IPS DF 6.9 (cell line): Measurements from ENCODE around the gene KIF1A.

Source experiments
- DNase-seq: peaks from one replicate; pipeline ENCODE4 v3.0.0-alpha.2; 2013; ENCODE audit warnings: low read depth, low spot score
- H3K27ac ChIP-seq: one replicate; pipeline ENCODE4 v1.5.1; 2013; ENCODE audit warnings: low read length, control low read depth
- H3K27me3 ChIP-seq: 2 replicates; pipeline ENCODE4 v1.6.1; 2013; ENCODE audit warnings: mild to moderate bottlenecking, low read length; ENCODE audit not compliant: control insufficient read depth, insufficient read depth
- H3K36me3 ChIP-seq: 2 replicates; pipeline ENCODE4 v1.6.1; 2013; ENCODE audit warnings: low read length; ENCODE audit not compliant: control insufficient read depth, insufficient read depth
- H3K4me1 ChIP-seq: 2 replicates; pipeline ENCODE4 v1.6.1; 2013; ENCODE audit warnings: low read length; ENCODE audit not compliant: control insufficient read depth, insufficient read depth
- H3K4me3 ChIP-seq: 2 replicates; pipeline ENCODE4 v1.5.1; 2013; ENCODE audit warnings: mild to moderate bottlenecking, low read length
- H3K9me3 ChIP-seq: 2 replicates; pipeline ENCODE4 v1.6.1; 2013; ENCODE audit warnings: low read length, inconsistent platforms; ENCODE audit not compliant: control insufficient read depth, insufficient read depth
- WGBS: extraction: QIAGEN DNeasy Blood & Tissue Kit; methylation state at CpG from one replicate; pipeline ENCODE4 v1.1.7; 2013; ENCODE audit warnings: mixed read lengths, missing lambda C conversion rate; ENCODE audit not compliant: insufficient read length, insufficient coverage; 5-methylcytosine and 5-hydroxymethylcytosine counted together

The KIF1A gene

GRCh38 chr2:240742602-240743095 is 77.4 kb downstream of the KIF1A start:
- Histone ChIP-seq H3K9me3 (no peaks in the 10 kb centered on the region), H3K27me3 (no peaks in the 10 kb centered on the region), H3K27ac (no peak overlapping the region), H3K36me3 (peaks cover 72% of the 10 kb centered on the region), H3K4me1 (no peaks in the 10 kb centered on the region), H3K4me3 (no peak overlapping the region)
- WGBS = no CpG with 5 or more reads among the region's 13 CpGs
- no peak for DNase-seq

- no peaks in the 10 kb centered on the region for H3K9me3 ChIP-seq
- no CpG with 5 or more reads among the region's 18 CpGs for WGBS
- no peaks in the 10 kb centered on the region for H3K4me1 ChIP-seq
- DNase-seq = no peak
- H3K27me3 ChIP-seq = no peaks in the 10 kb centered on the region
- H3K27ac ChIP-seq = no peak overlapping the region
- H3K4me3 ChIP-seq = no peak overlapping the region
- peaks cover 68% of the 10 kb centered on the region for H3K36me3 ChIP-seq
These were observed 78.9 kb downstream of the KIF1A start for GRCh38 chr2:240741091-240741490.

GRCh38 chr2:240739797-240740196 is 80.2 kb downstream of the KIF1A start:
- Histone ChIP-seq H3K27me3 (no peaks in the 10 kb centered on the region), H3K4me3 (no peak overlapping the region), H3K9me3 (no peaks in the 10 kb centered on the region), H3K36me3 (peaks cover 62% of the 10 kb centered on the region), H3K27ac (no peak overlapping the region), H3K4me1 (no peaks in the 10 kb centered on the region)
- DNase-seq = no peak
- WGBS = no CpG with 5 or more reads among the region's 16 CpGs

GRCh38 chr2:240737958-240738357 is 82.1 kb downstream of the KIF1A start:
- no peaks in the 10 kb centered on the region for H3K4me1 ChIP-seq
- no CpG with 5 or more reads among the region's 7 CpGs for WGBS
- peaks cover 68% of the 10 kb centered on the region for H3K36me3 ChIP-seq
- no peaks in the 10 kb centered on the region for H3K9me3 ChIP-seq
- no peak overlapping the region for H3K27ac ChIP-seq
- H3K27me3 ChIP-seq = no peaks in the 10 kb centered on the region
- DNase-seq = no peak
- no peak overlapping the region for H3K4me3 ChIP-seq

GRCh38 chr2:240737512-240737911 is 82.5 kb downstream of the KIF1A start:
- Histone ChIP-seq H3K4me3 (no peak overlapping the region), H3K36me3 (peaks cover 66% of the 10 kb centered on the region), H3K27me3 (no peaks in the 10 kb centered on the region), H3K9me3 (no peaks in the 10 kb centered on the region), H3K4me1 (no peaks in the 10 kb centered on the region), H3K27ac (no peak overlapping the region)
- WGBS = no CpG with 5 or more reads among the region's 5 CpGs
- no peak for DNase-seq

- Histone ChIP-seq H3K4me1 (no peaks in the 10 kb centered on the region), H3K4me3 (no peak overlapping the region), H3K9me3 (no peaks in the 10 kb centered on the region), H3K36me3 (peaks cover 58% of the 10 kb centered on the region), H3K27me3 (no peaks in the 10 kb centered on the region), H3K27ac (no peak overlapping the region)
- no CpG with 5 or more reads among the region's 35 CpGs for WGBS
- no peak for DNase-seq
These were observed 83.5 kb downstream of the KIF1A start for GRCh38 chr2:240736281-240737250.

- no peak overlapping the region for H3K4me3 ChIP-seq
- no peaks in the 10 kb centered on the region for H3K9me3 ChIP-seq
- no peak for DNase-seq
- H3K36me3 ChIP-seq = peaks cover 54% of the 10 kb centered on the region
- WGBS = no CpG with 5 or more reads among the region's 10 CpGs
- no peak overlapping the region for H3K27ac ChIP-seq
- no peaks in the 10 kb centered on the region for H3K27me3 ChIP-seq
- H3K4me1 ChIP-seq = no peaks in the 10 kb centered on the region
These were observed 84.5 kb downstream of the KIF1A start for GRCh38 chr2:240735476-240735875.

GRCh38 chr2:240734756-240735155 is 85.3 kb downstream of the KIF1A start:
- no CpG with 5 or more reads among the region's 17 CpGs for WGBS
- H3K27me3 ChIP-seq = no peaks in the 10 kb centered on the region
- no peaks in the 10 kb centered on the region for H3K9me3 ChIP-seq
- no peaks in the 10 kb centered on the region for H3K4me1 ChIP-seq
- no peak overlapping the region for H3K4me3 ChIP-seq
- no peak overlapping the region for H3K27ac ChIP-seq
- H3K36me3 ChIP-seq = peaks cover 49% of the 10 kb centered on the region
- DNase-seq = no peak

- H3K4me3 ChIP-seq = no peak overlapping the region
- DNase-seq = no peak
- peaks cover 44% of the 10 kb centered on the region for H3K36me3 ChIP-seq
- WGBS = no CpG with 5 or more reads among the region's 24 CpGs
- H3K9me3 ChIP-seq = no peaks in the 10 kb centered on the region
- H3K27ac ChIP-seq = no peak overlapping the region
- no peaks in the 10 kb centered on the region for H3K4me1 ChIP-seq
- H3K27me3 ChIP-seq = no peaks in the 10 kb centered on the region
These were observed 86.1 kb downstream of the KIF1A start for GRCh38 chr2:240733803-240734495.

GRCh38 chr2:240732911-240733622 is 87.0 kb downstream of the KIF1A start:
- no peak for DNase-seq
- Histone ChIP-seq H3K27me3 (no peaks in the 10 kb centered on the region), H3K36me3 (peaks cover 39% of the 10 kb centered on the region), H3K4me3 (no peak overlapping the region), H3K4me1 (no peaks in the 10 kb centered on the region), H3K9me3 (no peaks in the 10 kb centered on the region), H3K27ac (no peak overlapping the region)
- no CpG with 5 or more reads among the region's 10 CpGs for WGBS
